HUES64 (cell line): ENCODE data around the gene CCDC171.

Source experiments
- H3K27ac ChIP-seq: 2 replicates; pipeline ENCODE4 v1.7.0; 2013; ENCODE audit warnings: low read depth, low read length, inconsistent platforms
- H3K27me3 ChIP-seq: 2 replicates; pipeline ENCODE4 v1.6.1; 2013; ENCODE audit warnings: mild to moderate bottlenecking, low read length; ENCODE audit not compliant: insufficient read depth
- H3K36me3 ChIP-seq: 2 replicates; pipeline ENCODE4 v1.6.1; 2013; ENCODE audit warnings: mild to moderate bottlenecking, low read length; ENCODE audit not compliant: insufficient read depth
- H3K4me1 ChIP-seq: 2 replicates; pipeline ENCODE4 v1.6.1; 2013; ENCODE audit warnings: mild to moderate bottlenecking, low read length, moderate library complexity; ENCODE audit not compliant: insufficient read depth
- H3K4me3 ChIP-seq: 2 replicates; pipeline ENCODE4 v1.5.1; 2013; ENCODE audit warnings: mild to moderate bottlenecking, low read length, moderate library complexity
- H3K9ac ChIP-seq: 2 replicates; pipeline ENCODE4 v1.6.1; 2013; ENCODE audit warnings: mild to moderate bottlenecking, low read depth, low read length
- H3K9me3 ChIP-seq: 2 replicates; pipeline ENCODE4 v1.6.1; 2013; ENCODE audit warnings: low read depth, low read length; ENCODE audit not compliant: insufficient read depth
- WGBS: fragments of 150-250, 120-280 bp; methylation state at CpG from one replicate; pipeline ENCODE4 v1.1.7; 2013; ENCODE audit warnings: missing lambda C conversion rate; 5-methylcytosine and 5-hydroxymethylcytosine counted together

The CCDC171 gene

DNA sequence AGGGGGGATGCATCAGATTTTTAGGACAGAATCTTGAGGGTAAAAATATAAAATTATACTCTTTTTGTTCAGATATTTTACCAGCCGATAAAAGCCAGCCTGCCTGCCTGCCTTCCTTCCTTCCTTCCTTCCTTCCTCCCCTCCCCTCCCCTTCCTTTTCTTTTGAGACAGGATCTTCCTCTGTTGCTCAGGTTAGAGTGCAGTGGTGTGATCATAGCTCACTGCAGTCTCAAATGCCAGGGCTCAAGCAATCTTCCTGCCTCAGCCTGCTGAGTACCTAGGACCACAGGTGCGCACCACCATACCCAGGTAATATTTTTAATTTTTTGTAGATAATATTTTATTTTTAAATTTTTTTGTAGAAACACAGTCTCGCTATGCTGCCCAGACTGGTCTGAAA is 330.0 kb downstream of the CCDC171 start:
- Histone ChIP-seq H3K4me3 (no peak overlapping the region), H3K27me3 (no peaks in the 10 kb centered on the region), H3K36me3 (no peaks in the 10 kb centered on the region), H3K9ac (no peak overlapping the region), H3K27ac (no peak overlapping the region), H3K4me1 (peaks cover 3% of the 10 kb centered on the region; the same call in 1 of the 2 replicates), H3K9me3 (no peaks in the 10 kb centered on the region)
- 100% methylated on average over 1 of the region's 3 CpGs for WGBS

DNA sequence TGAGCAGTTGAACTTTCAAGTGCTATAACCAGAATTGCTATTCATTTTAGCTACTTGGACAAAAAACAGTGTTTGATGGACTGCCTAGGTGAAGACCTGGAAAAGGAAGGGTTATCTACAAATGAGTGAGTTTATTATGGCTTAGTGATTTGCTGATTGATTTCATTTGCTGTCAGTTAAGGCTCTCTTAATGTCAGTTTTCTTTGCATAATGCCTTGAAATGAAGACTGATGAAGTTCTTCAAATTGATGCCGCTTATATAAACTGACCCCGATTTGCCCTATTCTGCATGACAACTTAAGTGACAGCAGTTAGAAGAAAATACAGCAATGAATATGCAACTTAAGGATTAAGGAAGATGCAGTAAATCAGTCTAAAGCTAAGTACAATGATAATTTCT is 332.6 kb downstream of the CCDC171 start:
- Histone ChIP-seq H3K9ac (no peak overlapping the region), H3K36me3 (no peaks in the 10 kb centered on the region), H3K9me3 (no peaks in the 10 kb centered on the region), H3K4me1 (peaks cover 3% of the 10 kb centered on the region; the same call in 1 of the 2 replicates), H3K4me3 (no peak overlapping the region), H3K27ac (no peak overlapping the region), H3K27me3 (no peaks in the 10 kb centered on the region)
- WGBS = 96% methylated on average over 2 of the region's 2 CpGs

DNA sequence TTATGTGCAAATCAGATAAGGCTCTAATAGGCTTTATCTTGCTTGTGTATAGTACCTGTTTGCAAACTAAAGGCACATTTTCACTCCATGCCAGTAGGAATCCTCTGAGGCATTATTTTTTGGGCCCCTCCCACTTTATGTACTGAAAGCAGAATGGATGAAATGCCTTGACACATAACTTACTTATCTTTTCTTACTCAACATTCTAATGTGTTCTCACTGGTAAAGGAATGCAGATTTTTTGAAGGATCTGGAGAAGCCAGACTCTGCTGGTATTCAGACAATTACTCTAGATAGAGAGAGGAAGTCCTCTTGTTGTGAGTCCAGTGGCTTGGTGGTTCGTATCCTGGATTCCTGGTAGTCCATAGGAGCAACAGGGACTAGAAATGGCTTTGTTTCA is 336.7 kb downstream of the CCDC171 start:
- H3K9ac ChIP-seq = no peak overlapping the region
- H3K27ac ChIP-seq = no peak overlapping the region
- H3K36me3 ChIP-seq = peaks cover 2% of the 10 kb centered on the region; the same call in 1 of the 2 replicates
- no peaks in the 10 kb centered on the region for H3K27me3 ChIP-seq
- H3K4me1 ChIP-seq = no peaks in the 10 kb centered on the region
- no peak overlapping the region for H3K4me3 ChIP-seq
- WGBS = 96% methylated on average over 1 of the region's 1 CpG
- H3K9me3 ChIP-seq = no peaks in the 10 kb centered on the region; the same call in 1 of the 2 replicates

DNA sequence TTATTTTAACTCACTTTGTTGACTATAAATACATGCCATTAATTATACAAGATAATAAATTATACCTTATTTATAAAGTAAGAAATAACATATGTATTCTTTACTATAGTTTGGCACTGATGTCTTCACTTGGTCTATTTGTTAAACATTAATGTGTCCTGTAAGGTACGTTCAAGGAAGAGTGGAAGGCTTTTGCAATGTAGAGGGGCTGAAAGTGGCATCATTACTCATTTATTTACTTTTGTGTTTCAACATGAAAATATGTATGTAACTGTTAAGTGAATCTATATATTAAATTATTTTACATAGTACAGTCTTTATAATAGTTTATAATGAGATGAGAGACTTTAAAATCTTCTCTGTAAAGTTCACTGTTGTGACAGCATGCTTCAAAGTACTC is 348.7 kb downstream of the CCDC171 start:
- 85% methylated on average over 1 of the region's 1 CpG for WGBS
- H3K27ac ChIP-seq = no peak overlapping the region
- H3K4me1 ChIP-seq = no peaks in the 10 kb centered on the region
- peaks cover 13% of the 10 kb centered on the region; the same call in 1 of the 2 replicates for H3K9me3 ChIP-seq
- H3K36me3 ChIP-seq = no peaks in the 10 kb centered on the region
- no peak overlapping the region for H3K9ac ChIP-seq
- H3K4me3 ChIP-seq = no peak overlapping the region
- H3K27me3 ChIP-seq = no peaks in the 10 kb centered on the region

DNA sequence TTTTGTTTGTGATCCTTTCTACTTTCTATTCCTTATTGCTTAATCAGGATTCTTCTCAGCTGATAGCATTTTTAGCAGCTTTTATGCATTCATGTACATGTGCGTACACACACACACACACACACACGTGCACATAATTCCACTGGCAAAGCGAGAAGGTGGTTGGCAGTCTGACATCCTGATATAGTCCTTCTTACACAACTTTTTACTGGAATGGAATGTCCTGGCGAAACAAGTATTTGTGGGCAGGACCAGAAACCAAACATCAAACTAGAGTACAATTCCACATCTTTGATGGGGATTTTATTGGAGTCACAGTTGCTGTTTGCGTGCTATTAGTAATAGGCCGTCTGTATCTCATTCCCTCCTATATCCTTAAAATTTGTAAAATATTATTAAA is 356.5 kb downstream of the CCDC171 start:
- H3K27ac ChIP-seq = no peak overlapping the region
- no peaks in the 10 kb centered on the region for H3K4me1 ChIP-seq
- no peak overlapping the region for H3K4me3 ChIP-seq
- no peaks in the 10 kb centered on the region for H3K27me3 ChIP-seq
- no peaks in the 10 kb centered on the region for H3K36me3 ChIP-seq
- WGBS = 93% methylated on average over 4 of the region's 6 CpGs
- no peaks in the 10 kb centered on the region for H3K9me3 ChIP-seq
- H3K9ac ChIP-seq = no peak overlapping the region

DNA sequence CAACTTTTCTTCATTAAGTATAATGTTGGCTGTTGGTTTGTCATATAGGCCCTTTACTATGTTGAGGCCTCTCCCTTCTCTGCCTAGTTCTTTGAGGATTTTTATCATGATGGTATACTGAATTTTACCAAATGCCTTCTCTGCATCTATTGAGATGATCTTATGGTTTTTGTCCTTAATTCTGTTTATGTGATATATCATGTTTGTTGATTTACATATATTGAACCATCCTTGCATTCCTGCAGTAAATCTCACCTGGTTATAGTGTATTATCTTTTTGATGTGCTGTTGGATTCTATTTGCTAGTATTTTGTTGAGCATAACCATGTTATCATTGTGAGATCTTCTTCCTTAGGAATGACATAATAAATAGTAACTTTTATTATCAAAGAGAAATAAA is 362.9 kb downstream of the CCDC171 start:
- no peak overlapping the region for H3K9ac ChIP-seq
- H3K27me3 ChIP-seq = no peaks in the 10 kb centered on the region
- no peak overlapping the region for H3K4me3 ChIP-seq
- H3K4me1 ChIP-seq = no peaks in the 10 kb centered on the region
- no peak overlapping the region for H3K27ac ChIP-seq
- H3K9me3 ChIP-seq = peaks cover 9% of the 10 kb centered on the region; the same call in 1 of the 2 replicates
- no peaks in the 10 kb centered on the region for H3K36me3 ChIP-seq

DNA sequence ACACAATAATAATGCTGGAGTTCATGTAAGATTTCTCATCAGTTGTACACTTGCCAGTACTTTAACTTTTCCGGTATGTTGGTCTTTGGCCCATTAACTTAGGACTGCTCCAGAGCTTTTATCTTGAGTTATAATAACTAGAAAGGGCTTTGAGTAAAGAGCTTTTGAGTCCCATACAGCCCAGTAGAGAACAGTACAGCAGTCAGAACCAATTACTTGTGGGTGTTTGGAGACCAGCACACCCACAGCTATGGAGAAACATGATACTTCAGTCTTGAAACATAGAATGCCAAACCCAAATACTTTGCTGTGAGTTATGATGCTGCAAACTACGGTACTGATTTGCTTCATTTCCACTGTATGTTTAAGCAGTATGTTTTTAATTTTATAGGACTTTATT is 374.3 kb downstream of the CCDC171 start:
- Histone ChIP-seq H3K4me1 (no peaks in the 10 kb centered on the region), H3K27me3 (no peaks in the 10 kb centered on the region), H3K36me3 (no peaks in the 10 kb centered on the region), H3K9ac (no peak overlapping the region), H3K9me3 (no peaks in the 10 kb centered on the region), H3K4me3 (no peak overlapping the region), H3K27ac (no peak overlapping the region)
- WGBS = 100% methylated on average over 2 of the region's 2 CpGs

DNA sequence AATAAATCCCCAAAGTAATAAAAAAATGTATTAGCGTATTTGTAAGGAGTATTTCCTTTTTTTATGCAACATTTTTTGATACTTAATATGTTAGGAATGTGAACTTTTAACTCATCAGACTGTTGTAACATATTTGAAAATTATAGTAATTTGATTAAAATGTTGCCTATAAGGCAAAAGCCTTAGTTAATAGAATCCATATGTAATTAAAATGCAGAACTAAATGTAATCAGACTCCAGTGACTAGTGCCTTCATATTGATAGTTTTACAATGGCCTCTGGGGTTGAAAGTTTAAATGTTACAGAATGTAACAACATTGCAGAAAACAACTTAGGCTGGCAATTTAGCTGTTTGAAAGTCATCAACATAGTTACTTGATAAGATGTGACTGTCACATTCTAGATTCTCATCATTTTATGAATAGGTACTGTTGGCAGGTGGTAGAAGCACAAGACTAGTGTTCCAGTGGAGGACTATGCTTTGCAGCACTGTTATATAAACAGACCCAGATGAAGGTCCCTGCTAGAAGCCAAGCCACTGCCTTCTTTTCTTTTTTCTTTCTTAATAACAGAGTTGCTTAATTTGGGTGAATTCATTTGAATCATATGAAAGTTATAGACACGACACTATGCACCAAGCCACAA is 382.9 kb downstream of the CCDC171 start:
- H3K9ac ChIP-seq = no peak overlapping the region
- no peaks in the 10 kb centered on the region for H3K36me3 ChIP-seq
- no peak overlapping the region for H3K4me3 ChIP-seq
- H3K27me3 ChIP-seq = no peaks in the 10 kb centered on the region
- H3K4me1 ChIP-seq = no peaks in the 10 kb centered on the region
- WGBS = no CpG with 5 or more reads among the region's 2 CpGs
- H3K27ac ChIP-seq = no peak overlapping the region
- no peaks in the 10 kb centered on the region for H3K9me3 ChIP-seq

DNA sequence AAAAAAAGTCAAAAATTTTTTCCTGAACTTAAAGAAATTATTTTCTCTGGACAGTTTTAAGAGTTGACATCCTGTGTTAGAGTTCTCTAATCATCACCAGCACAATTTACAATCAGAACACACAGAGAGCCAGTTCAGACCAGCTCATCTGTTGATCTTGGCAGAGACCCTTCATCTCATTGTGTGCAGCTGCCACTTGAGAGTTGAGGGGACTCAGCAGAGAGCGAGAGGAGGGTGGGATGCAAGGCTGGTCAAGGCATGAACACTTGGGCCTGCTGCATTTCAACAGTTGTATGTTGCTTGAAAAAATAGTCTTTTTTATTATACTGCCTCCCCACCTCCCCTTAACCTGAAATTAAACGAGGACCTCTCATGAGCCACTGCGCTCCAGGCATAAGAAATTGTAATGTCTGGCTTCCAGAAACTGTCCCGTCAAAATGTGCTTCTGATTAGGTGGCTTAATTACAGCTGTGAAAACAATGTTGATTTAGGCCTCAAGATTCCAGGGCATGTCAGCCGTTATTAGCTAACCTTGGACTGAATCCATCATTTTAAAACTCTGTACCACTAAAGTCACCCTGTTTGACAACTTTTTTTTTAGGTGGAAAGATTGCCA is 383.6 kb downstream of the CCDC171 start:
- Histone ChIP-seq H3K4me3 (no peak overlapping the region), H3K9me3 (no peaks in the 10 kb centered on the region), H3K27ac (no peak overlapping the region), H3K4me1 (peaks cover 4% of the 10 kb centered on the region; the same call in 1 of the 2 replicates), H3K36me3 (no peaks in the 10 kb centered on the region), H3K27me3 (no peaks in the 10 kb centered on the region), H3K9ac (no peak overlapping the region)
- 87% methylated on average over 5 of the region's 5 CpGs for WGBS

DNA sequence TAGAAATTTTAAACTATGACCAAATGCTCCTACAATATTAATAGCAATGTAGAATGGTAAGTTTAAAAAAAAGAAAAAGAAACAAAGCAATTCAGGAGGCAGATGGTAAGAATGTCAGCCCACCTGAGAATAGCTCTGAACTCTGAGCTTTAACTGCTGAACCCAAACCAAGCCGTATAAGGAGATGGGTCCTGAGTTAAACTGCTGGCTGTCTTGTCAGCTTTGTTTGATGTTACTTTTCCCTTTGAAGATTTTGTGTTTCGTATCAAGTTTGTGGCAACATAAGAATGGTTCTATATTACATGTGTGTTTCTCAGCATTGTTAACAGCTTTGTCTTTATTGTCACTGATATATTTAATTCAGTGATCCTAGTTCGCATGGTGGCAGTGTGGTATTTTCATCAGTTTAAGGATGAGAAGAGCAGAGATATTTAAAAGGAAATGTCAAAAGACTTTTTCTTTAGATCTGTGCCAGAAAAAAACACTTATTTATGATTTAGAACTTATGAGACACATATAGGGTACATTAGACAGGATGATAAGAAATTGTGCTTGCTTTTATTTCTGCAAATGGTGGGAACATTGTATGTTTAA is 390.1 kb downstream of the CCDC171 start:
- Histone ChIP-seq H3K9ac (no peak overlapping the region), H3K36me3 (no peaks in the 10 kb centered on the region)
- 81% methylated on average over 3 of the region's 3 CpGs for WGBS

DNA sequence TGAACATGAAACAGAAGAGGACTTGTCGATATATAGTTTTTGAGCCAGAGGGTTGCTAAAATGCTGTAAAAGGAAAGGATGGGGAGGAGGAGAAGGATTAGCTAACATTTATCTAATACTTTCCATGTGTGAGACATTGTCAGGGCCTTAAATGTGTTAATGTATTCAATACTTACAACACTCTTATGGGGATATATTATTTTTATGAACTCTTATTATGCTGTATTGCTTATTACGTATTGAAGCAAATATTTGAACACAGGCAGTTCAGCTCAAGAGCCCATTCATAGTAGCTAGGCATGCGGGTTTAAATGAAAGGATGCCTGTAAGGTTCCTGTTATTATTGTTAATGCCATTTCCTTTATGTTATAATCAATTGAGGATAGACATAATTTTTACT is 391.5 kb downstream of the CCDC171 start:
- Histone ChIP-seq H3K36me3 (no peaks in the 10 kb centered on the region), H3K4me3 (no peak overlapping the region), H3K4me1 (peaks cover 17% of the 10 kb centered on the region; the same call in 1 of the 2 replicates), H3K27me3 (no peaks in the 10 kb centered on the region), H3K9me3 (no peaks in the 10 kb centered on the region), H3K27ac (no peak overlapping the region), H3K9ac (no peak overlapping the region)
- 95% methylated on average over 3 of the region's 3 CpGs for WGBS

More for the DNA sequence above, 390.1 kb downstream of the CCDC171 start:
- H3K4me3 ChIP-seq = no peak overlapping the region
- no peaks in the 10 kb centered on the region for H3K9me3 ChIP-seq
- H3K27me3 ChIP-seq = no peaks in the 10 kb centered on the region
- H3K4me1 ChIP-seq = peaks cover 17% of the 10 kb centered on the region; the same call in 1 of the 2 replicates
- no peak overlapping the region for H3K27ac ChIP-seq
